GM03348 (cell line): ENCODE data around the gene SLC41A2.
A peak's percentile ranks its signal among the peaks of the same experiment; 100 is the strongest.
"Not testable (repeated sequence)": the region's sequence is repeated elsewhere in the genome, so short reads cannot be mapped to it uniquely, and the experiment has no call there.

Experiments
- DNase-seq: peaks from one replicate; pipeline ENCODE4 v3.0.0; 2012; ENCODE audit warnings: low spot score

SLC41A2 gene

DNA sequence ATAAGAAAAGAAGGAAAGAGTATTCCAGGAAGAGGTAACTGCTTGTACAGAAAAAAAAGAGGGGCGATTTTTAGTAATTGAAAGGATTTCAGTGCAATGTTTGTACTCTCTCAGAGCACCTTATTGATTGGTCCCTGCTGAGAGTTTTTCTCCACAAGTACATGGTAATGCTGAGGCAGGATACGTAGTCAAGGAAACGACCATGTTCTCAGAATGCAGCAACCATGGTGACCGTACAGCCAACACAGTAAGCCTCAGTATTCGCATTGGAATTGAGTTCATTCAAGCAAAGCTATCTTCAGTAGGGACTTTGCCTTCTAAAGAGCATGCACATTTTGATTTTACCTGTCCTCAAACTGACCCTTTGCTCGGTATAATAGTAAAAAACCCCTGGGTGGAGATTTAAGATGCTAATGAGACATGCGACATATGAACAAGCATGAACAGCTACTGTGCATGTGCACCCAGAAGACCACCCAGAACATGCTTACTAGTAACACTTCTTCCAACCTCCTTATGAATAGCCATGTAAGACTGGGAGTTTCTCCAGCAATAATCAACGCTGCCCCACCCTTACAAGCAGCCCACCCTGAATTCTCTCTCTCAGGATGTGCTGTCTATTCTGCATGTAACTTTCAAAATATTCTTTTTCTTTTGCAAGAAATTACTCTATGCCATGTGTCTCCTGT is 6.2 kb upstream of the SLC41A2 start:
- DNase-seq = no peak

DNA sequence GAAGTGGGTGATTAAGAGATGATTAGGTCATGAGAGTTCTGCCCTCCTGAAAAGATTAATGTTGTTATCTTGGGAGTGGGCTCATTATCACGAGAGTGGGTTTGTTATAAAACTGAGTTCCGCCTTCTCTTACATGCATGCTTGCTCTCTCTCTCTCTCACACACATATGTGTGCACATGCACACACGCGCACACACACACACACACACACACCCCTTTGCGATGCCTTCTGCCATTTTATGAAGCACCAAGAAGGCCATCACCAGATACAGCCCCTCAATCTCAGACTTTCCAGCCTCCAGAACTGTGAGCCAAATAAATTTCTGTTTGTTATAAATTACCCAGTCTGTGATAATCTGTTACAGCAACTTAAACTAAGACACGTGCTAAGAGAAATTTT is 5.7 kb upstream of the SLC41A2 start:
- DNase-seq = no peak

- no peak for DNase-seq
These were observed 2.4 kb upstream of the SLC41A2 start for GRCh38 chr12:104960464-104960863.

DNA sequence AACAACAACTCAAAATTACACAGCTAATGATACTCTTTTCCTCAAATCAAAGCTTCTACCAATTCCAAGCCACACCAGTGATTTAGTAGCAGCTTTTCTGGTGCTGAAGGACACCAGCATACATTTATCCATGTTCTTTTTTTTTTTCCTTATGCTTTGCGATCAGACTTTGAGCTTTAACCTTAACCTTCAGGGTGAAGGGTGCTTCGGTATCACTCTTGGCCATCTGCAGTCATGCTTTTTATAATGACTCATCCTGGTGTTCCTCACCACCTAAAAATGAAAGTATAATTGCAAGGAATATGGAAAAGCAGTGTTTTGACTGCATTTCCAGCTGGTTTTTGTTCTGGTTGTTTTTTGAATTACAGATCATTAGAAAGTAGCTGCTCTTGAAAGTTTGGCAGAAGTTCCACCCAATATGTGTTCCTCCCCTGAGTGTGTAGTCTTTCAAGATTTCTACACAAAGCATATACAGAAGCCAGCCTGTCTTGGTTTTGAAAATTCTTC is 1.3 kb upstream of the SLC41A2 start:
- DNase-seq = peak; percentile 48

GRCh38 chr12:104958805-104959334 is 780 bp upstream of the SLC41A2 start:
- DNase-seq = no peak

DNA sequence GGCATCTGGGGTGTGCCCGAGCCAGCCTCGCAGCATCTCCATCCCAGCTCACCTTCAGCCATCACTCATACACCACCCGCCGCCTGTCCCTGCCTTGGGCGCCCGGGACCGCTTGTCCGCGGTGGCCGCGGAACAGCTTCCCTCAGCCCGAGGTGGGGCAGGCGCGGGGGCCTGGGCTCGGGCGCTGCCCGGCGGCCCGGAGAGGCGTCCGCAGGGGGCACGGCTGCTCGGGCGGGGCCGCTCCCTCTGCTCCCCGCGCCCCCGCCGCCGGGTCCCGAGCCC is 430 bp downstream of the SLC41A2 start:
- DNase-seq = peak; percentile 58

- no peak for DNase-seq
These were observed 996 bp downstream of the SLC41A2 start for GRCh38 chr12:104956870-104957718.

- DNase-seq = no peak
These were observed 2.4 kb downstream of the SLC41A2 start for GRCh38 chr12:104955703-104956102.

- DNase-seq = no peak
These were observed 4.8 kb downstream of the SLC41A2 start for GRCh38 chr12:104953323-104953722.

DNA sequence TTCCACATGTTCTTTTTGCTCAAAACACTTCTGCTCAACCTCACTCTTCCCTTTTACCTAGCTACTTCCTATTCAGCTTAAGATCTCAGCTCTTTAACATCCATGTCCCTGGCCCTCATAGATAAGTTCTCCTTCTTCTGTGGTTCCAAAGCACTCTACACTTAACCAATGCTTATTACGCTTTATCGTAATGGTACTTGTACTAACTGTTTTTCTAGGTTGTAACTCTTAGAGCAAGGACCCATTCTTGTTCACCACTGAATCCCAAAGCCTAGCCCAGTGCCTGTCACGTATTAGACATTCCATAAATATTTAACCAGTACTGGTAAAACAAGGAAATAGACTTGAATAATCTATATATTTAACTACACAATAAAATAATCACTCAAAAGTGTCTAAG is 5.3 kb downstream of the SLC41A2 start:
- no peak for DNase-seq

DNA sequence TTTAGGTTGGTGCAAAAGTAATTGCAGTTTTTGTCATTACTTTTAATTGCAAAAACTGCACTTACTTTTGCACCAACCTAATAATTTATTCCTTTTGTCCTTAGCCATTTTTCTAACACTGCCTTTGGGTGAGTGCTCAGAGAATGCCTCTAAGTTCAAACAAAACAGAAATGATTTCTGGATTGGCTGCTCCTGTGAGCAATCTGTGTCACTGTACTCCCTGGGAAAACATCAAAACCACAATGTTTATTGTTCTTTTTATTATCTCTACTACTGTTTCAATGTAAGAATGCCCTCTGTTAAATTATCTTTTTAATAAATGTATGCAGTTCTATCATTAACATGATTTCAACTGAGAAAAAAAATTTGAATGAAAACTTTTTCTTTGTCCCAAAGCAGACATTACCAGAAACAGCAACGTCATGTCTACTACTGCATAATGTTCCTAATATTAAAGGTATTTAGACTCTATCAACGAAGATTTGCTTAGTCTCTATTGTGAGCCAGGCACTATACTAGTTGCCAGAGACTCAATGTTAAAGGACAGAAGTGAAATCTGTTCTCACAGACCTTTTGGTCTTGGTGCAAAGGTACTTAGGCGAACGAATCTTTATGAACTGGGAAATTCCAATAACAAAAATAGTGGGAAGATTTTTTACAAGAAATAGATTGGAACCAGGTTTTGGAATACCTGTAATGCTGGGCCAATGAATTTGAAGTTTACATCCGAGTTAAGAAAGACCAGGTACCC is 6.2 kb downstream of the SLC41A2 start:
- DNase-seq = peak; percentile 12

- DNase-seq = not testable (repeated sequence)
These were observed 9.4 kb downstream of the SLC41A2 start for GRCh38 chr12:104948716-104949115.

- DNase-seq = no peak
These were observed 13.8 kb downstream of the SLC41A2 start for GRCh38 chr12:104944252-104944651.

- not testable (repeated sequence) for DNase-seq
These were observed 14.7 kb downstream of the SLC41A2 start for GRCh38 chr12:104943401-104943800.

- no peak for DNase-seq
These were observed 16.0 kb downstream of the SLC41A2 start for GRCh38 chr12:104942075-104942474.

DNA sequence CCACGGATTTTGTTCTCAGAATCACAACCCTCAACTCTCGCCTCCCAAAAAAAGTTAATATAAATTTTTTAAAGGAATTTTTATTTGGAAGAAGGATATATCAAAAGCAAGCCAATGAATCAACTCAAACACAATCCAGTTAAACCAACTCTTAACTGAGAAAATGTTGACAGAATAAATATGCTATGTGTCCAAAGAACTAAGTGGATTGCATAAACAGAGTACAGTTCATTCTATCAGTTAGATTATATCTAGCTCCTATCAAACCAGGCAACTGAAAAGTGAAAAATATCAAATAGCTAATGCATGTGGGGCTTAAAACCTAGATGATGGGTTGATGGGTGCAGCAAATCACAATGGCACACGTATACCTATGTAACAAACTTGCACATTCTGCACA is 16.6 kb downstream of the SLC41A2 start:
- DNase-seq = no peak

GRCh38 chr12:104939089-104939488 is 19.0 kb downstream of the SLC41A2 start:
- no peak for DNase-seq

GRCh38 chr12:104938371-104938770 is 19.7 kb downstream of the SLC41A2 start:
- no peak for DNase-seq

GRCh38 chr12:104935886-104936285 is 22.2 kb downstream of the SLC41A2 start:
- DNase-seq = no peak

- no peak for DNase-seq
These were observed 24.3 kb downstream of the SLC41A2 start for GRCh38 chr12:104933778-104934177.

DNA sequence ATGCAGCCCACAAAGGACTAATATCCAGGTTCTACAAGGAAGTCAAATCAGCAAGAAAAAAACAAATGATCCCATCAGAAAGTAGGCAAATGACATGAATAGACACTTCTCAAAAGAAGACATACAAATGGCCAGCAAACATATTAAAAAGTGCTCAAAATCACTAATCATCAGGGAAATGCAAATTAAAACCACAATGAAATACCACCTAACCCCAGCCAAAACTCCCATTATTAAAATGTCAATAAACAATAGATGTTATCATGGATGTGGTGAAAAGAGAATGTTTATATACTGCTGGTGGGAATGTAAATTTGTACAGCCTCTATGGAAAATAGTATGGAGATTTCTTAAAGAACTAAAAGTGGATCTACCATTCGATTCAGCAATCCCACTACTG is 25.0 kb downstream of the SLC41A2 start:
- no peak for DNase-seq
